Left lung (tissue), 10 donors: ENCODE data around the gene KDM5B. TPM values are rescaled to one million over a fixed set of nuclear protein-coding genes. Genes with fewer than 3 reads are reported as not detected.

Experiments used
- ATAC-seq: fragments of 200-7000 bp; cut with Tn5 transposase; one replicate; pipeline ENCODE4 v1.9.1; 2020; ENCODE audit warnings: moderate library complexity
- DNase-seq, 4 donors: peaks; one replicate each; pipeline ENCODE4 v3.0.0-alpha.2; 2013 to 2020
- H3K27ac ChIP-seq, 2 donors: fragments of 200-600 bp; sonication (generic) in 1 of 2; one replicate each; pipeline versions ENCODE4 v1.5.0 to v1.8.0; 2020 to 2021
- H3K27me3 ChIP-seq, 2 donors: fragments of 200-600 bp; sonication (generic) in 1 of 2; one replicate each; pipeline versions ENCODE4 v1.5.0 to v1.8.0; 2020 to 2021
- H3K36me3 ChIP-seq, 2 donors: fragments of 200-600 bp; sonication (generic) in 1 of 2; one replicate each; pipeline versions ENCODE4 v1.5.0 to v1.8.0; 2020 to 2021
- H3K4me1 ChIP-seq, 2 donors: fragments of 200-600 bp; one replicate each; pipeline ENCODE4 v1.8.0; 2021
- H3K4me3 ChIP-seq, 2 donors: fragments of 200-600 bp; sonication (generic) in 1 of 2; one replicate each; pipeline versions ENCODE4 v1.5.0 to v1.8.0; 2020 to 2021; ENCODE audit warnings: mild to moderate bottlenecking in 1 of 2
- H3K9me3 ChIP-seq, 2 donors: fragments of 200-600 bp; sonication (generic) in 1 of 2; one replicate each; pipeline versions ENCODE4 v1.5.0 to v1.8.0; 2020 to 2021
- intact Hi-C, 2 donors: fragments of 100-400 bp; cut with DNase I; formaldehyde crosslinking; loops; one replicate each; pipeline versions ENCODE4 v1.11.2 to v1.14.2; 2022
- polyA plus RNA-seq, 6 donors: library from polyadenylated mRNA; unstranded; fragments of 120-200 nt; gene quantifications; one replicate each; pipeline ENCODE4 v1.2.1, GENCODE V29; 2013; ENCODE audit not compliant: insufficient read length in 6 of 6
- total RNA-seq, 2 donors: library from RNA; stranded (reverse); fragmentation: NEBNext Ultra II Directional; extraction: Animal tissue kit (Norgen Biotek cat#: 25700); gene quantifications; one replicate each; pipeline ENCODE4 v1.2.1, GENCODE V29; 2021
- TF ChIP-seq, protein P1 (sequence below), 2 donors: fragments of 200-600 bp; sonication (generic) in 1 of 2; IDR thresholded peaks; one replicate each; pipeline versions ENCODE4 v1.5.0 to v1.8.0; 2021; ENCODE audit warnings: antibody characterized with exemption in 2 of 2
- donor health status: DM: no; HTN: yes; CAD: no.
- donor health status: DM: no; HTN: no; CAD: no.

KDM5B gene
- total and polyA plus RNA-seq, 8 donors, result 46.4 to 124 (median 105) TPM

GRCh38 chr1:202708456-202709275, 99.6 kb downstream of the KDM5B start:
- ATAC-seq (no peak), DNase-seq (no peak)
- Histone ChIP-seq H3K9me3 (no peaks in the 10 kb centered on the region), H3K27ac (no peak overlapping the region), H3K4me3 (no peak overlapping the region), H3K36me3 (no peaks in the 10 kb centered on the region), H3K4me1 (peaks cover 9 to 13% of the 10 kb centered on the region in 2 donors), H3K27me3 (peaks cover 42 to 100% of the 10 kb centered on the region in 2 donors)
- TF ChIP-seq, protein P1, sequence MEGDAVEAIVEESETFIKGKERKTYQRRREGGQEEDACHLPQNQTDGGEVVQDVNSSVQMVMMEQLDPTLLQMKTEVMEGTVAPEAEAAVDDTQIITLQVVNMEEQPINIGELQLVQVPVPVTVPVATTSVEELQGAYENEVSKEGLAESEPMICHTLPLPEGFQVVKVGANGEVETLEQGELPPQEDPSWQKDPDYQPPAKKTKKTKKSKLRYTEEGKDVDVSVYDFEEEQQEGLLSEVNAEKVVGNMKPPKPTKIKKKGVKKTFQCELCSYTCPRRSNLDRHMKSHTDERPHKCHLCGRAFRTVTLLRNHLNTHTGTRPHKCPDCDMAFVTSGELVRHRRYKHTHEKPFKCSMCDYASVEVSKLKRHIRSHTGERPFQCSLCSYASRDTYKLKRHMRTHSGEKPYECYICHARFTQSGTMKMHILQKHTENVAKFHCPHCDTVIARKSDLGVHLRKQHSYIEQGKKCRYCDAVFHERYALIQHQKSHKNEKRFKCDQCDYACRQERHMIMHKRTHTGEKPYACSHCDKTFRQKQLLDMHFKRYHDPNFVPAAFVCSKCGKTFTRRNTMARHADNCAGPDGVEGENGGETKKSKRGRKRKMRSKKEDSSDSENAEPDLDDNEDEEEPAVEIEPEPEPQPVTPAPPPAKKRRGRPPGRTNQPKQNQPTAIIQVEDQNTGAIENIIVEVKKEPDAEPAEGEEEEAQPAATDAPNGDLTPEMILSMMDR (IDR thresholded peaks at IDR 0.05), result no peak
- intact Hi-C loops, result no loop called here

DNA sequence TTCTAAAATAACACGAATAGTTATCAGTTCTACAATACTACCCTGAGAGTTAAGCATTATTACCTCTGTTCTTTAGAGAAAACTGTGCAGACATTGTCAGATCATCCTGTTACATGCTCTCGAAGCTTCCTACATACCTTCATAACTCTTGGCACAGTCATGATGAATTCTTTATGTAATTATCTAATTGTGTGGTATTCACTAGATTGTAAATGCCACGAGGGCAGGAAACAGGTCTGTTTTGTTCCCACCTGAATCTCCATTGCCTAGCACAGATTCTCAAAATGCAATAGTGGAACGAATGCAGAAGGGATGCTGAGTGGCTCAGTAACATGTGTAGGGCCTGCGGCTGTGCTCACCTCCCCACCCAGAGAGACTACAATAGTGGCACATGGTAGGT, 101.4 kb downstream of the KDM5B start:
- peaks cover 42 to 100% of the 10 kb centered on the region in 2 donors for H3K27me3 ChIP-seq
- ATAC-seq (no peak), DNase-seq (no peak)
- H3K4me3 ChIP-seq, result no peak overlapping the region
- H3K9me3 ChIP-seq, result no peaks in the 10 kb centered on the region
- peaks cover 9 to 13% of the 10 kb centered on the region in 2 donors for H3K4me1 ChIP-seq
- no peak overlapping the region for H3K27ac ChIP-seq
- intact Hi-C loops, result no loop called here
- H3K36me3 ChIP-seq, result no peaks in the 10 kb centered on the region
- TF ChIP-seq, protein P1 (IDR thresholded peaks at IDR 0.05), result no peak

- Histone ChIP-seq H3K27me3 (peaks cover 26 to 100% of the 10 kb centered on the region in 2 donors), H3K4me1 (peaks cover 3 to 4% of the 10 kb centered on the region in 2 donors), H3K4me3 (no peak overlapping the region), H3K36me3 (no peaks in the 10 kb centered on the region), H3K27ac (no peak overlapping the region), H3K9me3 (no peaks in the 10 kb centered on the region)
- intact Hi-C loops, result no loop called here
- DNase-seq (no peak), ATAC-seq (no peak)
- TF ChIP-seq, protein P1 (IDR thresholded peaks at IDR 0.05), result no peak
Observed at GRCh38 chr1:202704601-202705000, 103.6 kb downstream of the KDM5B start.

DNA sequence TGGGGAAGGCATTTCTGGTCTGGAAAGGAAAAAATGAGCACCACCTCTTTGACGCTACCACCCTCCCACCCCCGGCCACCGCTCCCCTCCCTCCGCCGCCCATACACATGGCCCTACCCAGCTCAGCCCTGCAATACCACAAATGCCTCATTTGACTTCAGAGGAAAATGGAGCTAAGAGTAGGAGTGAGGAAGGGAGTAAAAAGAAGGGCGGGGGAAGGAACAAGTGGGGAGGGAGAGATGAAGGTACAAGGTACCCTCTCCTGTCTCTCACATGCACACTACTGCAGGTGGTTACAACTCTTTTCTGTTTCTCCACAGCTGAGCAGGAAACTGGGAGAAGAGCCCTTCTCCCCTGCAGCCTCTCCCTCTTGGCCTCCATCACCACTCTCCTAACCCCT, 105.0 kb downstream of the KDM5B start:
- ATAC-seq (no peak), DNase-seq (no peak)
- intact Hi-C loops, result no loop called here
- H3K4me3 ChIP-seq, result no peak overlapping the region
- peaks cover 16 to 100% of the 10 kb centered on the region in 2 donors for H3K27me3 ChIP-seq
- H3K9me3 ChIP-seq, result no peaks in the 10 kb centered on the region
- H3K27ac ChIP-seq, result no peak overlapping the region
- TF ChIP-seq, protein P1 (IDR thresholded peaks at IDR 0.05), result no peak
- no peaks in the 10 kb centered on the region for H3K36me3 ChIP-seq
- H3K4me1 ChIP-seq, result no peaks in the 10 kb centered on the region

GRCh38 chr1:202702088-202702487, 106.1 kb downstream of the KDM5B start:
- no peaks in the 10 kb centered on the region for H3K9me3 ChIP-seq
- H3K27ac ChIP-seq, result no peak overlapping the region
- H3K36me3 ChIP-seq, result no peaks in the 10 kb centered on the region
- intact Hi-C loops, result no loop called here
- TF ChIP-seq, protein P1 (IDR thresholded peaks at IDR 0.05), result no peak
- ATAC-seq (no peak), DNase-seq (no peak)
- H3K4me3 ChIP-seq, result no peak overlapping the region
- peaks cover 13 to 100% of the 10 kb centered on the region in 2 donors for H3K27me3 ChIP-seq
- H3K4me1 ChIP-seq, result no peaks in the 10 kb centered on the region
